ENCODE measurements around the gene CTBP1. TPM values are rescaled to one million over a fixed set of nuclear protein-coding genes. Genes with fewer than 3 reads are reported as not detected.

CTBP1 gene
- total RNA-seq, 1 donor from 2014 or later = 143 TPM

GRCh38 chr4:1231637-1232360 is 17.1 kb downstream of the CTBP1 start:
- DNase-seq (ENCODE audit: low spot score) (no peak), ATAC-seq (no peak)
- intact Hi-C loops (cut with DNase I) = no loop called here

DNA sequence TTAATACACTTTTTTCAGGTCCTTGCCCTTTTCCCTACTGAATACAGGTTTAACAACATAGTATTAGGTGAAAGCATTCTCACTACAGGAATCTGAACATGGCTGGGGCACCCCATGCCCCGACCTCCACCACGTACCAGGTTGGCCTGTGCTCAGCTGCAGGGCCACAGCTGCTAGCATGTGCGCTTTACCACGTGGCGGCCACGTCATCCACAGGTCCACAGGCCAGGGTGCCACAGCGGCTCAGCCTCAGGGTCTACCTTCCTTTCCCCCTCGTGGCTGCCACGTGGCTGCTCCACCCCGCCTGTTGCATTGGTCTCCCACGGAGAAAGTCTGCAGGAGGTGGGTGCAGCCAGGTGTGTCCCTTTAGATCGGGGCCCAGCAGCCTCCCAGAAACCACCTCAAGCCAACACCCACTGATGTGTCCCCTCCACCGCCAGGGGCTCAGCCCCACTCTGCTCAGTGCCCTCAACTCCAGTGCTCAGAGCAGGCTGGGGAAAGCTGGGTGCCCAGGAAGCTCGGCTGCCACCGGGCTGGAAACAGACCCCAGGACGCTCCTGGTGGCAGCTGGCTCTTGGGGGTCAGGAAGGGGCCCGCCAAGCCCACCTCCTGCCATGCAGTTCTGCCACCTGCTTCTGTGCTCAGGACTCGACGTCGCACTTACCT is 17.8 kb downstream of the CTBP1 start:
- no peak for DNase-seq (ENCODE audit: low spot score)
- intact Hi-C loops (cut with DNase I) = no loop called here
- no peak for ATAC-seq

DNA sequence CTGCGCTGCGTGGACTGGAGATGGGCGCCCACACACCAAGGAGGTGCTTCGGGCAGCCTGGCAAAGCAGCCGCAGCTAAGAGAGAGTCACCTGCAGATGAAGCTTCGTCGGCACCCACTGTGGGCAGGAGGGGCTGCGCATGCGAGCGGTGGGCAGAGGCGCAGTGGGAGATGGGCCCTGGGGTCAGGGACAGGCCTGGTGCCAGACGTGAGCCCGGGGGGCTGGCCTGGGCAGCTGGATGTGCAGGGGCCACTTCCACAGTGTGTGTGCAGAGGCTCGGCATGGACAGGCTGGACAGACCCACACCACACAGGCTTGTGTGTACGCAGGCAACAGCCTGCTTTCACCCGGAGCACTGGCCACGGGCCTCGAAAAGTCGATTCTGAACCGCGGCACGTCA is 18.6 kb downstream of the CTBP1 start:
- no peak for ATAC-seq
- no peak for DNase-seq (ENCODE audit: low spot score)
- intact Hi-C loops (cut with DNase I) = no loop called here

DNA sequence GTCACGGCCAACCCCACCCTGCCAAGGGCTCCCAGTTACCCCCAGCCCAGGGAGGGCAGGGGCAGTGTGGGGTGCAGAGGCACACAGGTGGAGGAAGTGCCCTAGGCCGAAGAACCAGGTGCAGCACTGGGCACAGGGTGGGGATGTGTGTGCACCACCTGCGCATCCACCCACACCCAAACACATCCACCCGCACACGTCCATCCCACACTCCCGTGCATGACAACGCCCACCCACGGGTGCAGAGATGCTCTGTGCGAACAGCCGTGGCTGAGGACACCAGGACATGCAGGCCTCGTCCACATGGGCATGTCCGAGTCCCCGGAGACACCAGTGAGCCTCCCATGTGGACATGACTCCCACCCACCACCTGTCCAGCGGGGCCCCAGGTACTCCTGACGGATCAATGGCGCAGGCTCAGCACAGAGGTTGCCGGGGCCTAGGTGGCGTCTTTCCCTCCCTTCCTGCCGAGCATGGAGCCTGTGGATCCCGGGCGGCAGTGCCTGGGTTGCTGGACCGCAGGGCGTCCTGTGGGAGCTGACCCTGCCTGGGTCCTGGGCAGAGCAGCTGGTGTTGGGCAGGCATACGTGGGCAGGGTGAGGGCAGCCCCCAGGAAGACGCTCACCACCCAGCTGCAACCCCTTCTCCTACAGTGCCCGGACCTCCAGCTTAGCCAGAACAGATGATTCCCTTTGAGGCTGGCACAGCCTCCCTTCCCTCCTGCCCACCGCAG is 19.6 kb downstream of the CTBP1 start:
- ATAC-seq = no peak
- intact Hi-C loops (cut with DNase I) = loop anchor here (10.0 kb wide), 1 partner anchor 54 kb away; the partner anchor contains the start of gene SPON2
- no peak for DNase-seq (ENCODE audit: low spot score)

DNA sequence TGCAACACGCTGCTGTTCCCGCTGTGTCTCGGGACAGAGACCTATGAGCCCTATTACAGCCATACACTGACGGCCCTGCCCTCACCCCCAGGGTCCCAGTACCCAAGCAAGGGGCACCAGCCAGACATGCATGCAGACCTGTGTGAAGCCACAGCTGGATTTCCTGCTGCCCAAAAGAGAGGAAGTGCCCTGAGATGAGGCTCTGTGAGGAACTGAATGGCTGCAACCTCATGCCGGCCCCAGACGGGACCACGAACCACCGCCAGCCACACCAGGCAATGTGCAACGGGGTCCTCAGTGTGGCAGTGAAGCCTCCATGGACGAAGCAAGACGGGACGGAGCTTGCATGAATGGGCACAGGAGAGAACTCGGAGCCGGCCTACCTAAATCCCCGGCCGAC is 21.1 kb downstream of the CTBP1 start:
- ATAC-seq (no peak), DNase-seq (ENCODE audit: low spot score) (no peak)
- intact Hi-C loops (cut with DNase I) = loop anchor here (10.0 kb wide), 1 partner anchor 53 kb away; the partner anchor contains the start of gene SPON2

GRCh38 chr4:1226598-1226997 is 22.3 kb downstream of the CTBP1 start:
- DNase-seq (ENCODE audit: low spot score) (no peak), ATAC-seq (no peak)
- intact Hi-C loops (cut with DNase I) = loop anchor here (10.0 kb wide), 1 partner anchor 52 kb away; the partner anchor contains the start of gene SPON2

GRCh38 chr4:1226144-1226481 is 22.8 kb downstream of the CTBP1 start:
- DNase-seq (ENCODE audit: low spot score) = no peak
- intact Hi-C loops (cut with DNase I) = loop anchor here (10.0 kb wide), 1 partner anchor 51 kb away; the partner anchor contains the start of gene SPON2
- peak; percentile 41 for ATAC-seq

DNA sequence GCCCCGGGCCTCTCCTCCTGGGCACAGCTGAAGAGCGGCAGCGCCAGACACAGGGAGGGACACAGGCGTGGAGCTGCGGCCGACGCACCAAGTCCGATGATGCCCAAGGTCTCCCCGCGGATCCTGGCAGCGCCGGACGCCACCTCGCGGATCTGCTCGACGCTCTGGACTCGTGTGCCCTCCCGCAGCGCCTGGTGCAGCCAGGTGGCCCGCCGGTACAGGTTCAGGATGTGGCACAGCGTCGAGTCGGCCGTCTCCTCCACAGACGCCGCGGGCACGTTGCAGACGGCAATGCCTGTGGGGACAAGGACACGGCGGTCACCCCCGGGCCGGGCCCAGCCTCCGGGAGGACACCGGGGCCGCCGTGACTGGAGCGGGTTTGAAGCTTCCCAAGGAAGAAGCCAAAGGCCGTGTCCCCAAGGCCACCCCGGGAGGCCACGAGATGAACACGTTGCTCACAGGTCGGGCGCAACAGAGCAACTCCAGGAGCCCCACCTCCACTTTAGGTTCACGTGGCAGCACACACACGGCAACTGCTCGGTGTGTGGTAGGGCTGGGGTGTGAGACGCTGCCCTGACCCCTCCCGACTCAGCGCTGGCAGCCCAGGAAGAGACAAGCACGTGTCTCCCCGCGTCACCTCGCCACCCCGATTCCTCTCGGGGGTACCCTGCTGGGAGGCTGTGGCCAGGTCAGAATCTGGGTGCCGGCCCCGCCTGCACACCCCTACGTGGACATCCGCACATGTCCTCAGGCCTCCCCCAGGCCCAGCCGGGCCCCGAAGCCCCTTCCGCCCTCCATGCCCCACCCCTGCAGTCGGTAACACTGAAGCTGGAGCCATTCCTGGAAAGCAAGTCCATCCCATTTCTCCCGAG is 23.4 kb downstream of the CTBP1 start:
- ATAC-seq (peak; percentile 32), DNase-seq (ENCODE audit: low spot score) (no peak)
- intact Hi-C loops (cut with DNase I) = loop anchor here (10.0 kb wide), 1 partner anchor 51 kb away; the partner anchor contains the start of gene SPON2

- intact Hi-C loops (cut with DNase I) = loop anchor here (10.0 kb wide), 1 partner anchor 49 kb away; the partner anchor contains the start of gene SPON2
- no peak for DNase-seq (ENCODE audit: low spot score)
- ATAC-seq = no peak
Measured at GRCh38 chr4:1223841-1224809, 24.8 kb downstream of the CTBP1 start.

DNA sequence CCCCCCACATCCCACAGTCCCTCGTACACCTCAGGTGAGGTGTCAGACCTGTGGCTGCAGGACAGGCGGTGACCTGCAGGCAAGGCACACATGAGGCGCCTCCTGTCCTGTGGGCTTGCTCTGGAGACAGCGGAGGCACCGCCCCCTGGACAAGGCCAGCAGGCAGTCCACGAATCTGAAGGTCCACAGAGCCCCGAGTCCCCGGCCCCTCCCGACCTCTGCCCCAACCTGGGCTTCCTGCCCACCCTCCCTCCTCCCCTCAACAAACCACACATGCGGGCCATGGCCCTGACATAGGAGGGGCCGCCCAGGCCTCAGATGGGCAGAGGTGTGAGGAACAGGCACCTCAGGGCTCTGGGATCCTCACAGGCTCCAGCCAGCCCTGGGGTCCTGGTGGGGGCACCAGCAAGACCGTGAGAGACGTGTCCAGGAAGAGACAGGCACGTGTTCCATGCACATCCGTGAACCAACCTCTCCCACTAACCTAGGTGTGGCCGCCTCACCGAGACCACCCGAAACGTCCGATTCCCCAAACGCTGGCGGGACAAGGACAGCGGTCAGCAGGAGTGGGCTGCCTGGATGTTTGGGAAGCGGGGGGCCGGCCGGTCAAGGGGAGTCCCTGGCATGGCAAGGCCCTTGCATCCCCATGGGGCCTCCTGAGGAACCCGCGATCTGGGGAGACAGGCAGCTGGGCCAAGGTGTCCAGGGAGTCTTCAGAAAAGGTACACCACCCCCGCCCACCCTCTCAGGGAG is 25.8 kb downstream of the CTBP1 start:
- no peak for ATAC-seq
- intact Hi-C loops (cut with DNase I) = loop anchor here (10.0 kb wide), 1 partner anchor 48 kb away; the partner anchor contains the start of gene SPON2

DNA sequence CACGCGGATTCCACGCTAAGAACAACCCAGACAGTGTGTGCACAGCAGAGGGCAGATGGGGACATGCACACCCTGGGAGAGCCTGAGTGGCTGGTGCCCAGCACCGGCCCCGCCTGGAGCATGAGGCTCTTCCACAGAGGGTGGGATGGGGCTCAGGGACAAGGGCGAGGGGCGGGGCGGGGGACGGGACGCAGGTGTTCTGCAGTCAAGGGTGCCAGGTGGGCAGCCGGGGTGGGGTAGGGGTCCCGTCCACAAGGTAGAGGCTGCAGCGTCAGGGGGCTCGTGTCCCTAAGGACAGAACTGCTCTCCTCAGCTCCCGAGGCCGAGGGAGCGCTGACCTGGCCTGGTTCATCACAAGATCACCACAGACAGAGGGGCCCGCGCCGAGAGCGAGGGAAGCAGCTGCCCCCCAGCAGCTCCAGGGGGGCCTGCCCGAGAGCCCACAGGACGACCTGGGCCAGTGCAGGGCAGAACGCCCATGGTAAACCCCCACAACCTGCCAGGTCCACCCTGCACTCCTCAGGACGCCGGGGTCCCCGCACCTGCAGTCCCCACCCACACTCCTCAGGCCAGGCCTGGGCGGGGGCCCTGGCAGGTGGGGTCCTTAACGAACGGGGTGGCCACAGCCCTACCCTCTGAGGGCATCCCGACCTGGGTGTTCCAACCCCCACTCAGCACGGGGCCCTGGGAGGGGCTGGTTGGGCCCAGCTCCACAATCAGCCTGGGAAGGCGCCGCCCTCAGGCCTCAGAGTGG is 26.7 kb downstream of the CTBP1 start:
- DNase-seq (ENCODE audit: low spot score) (no peak), ATAC-seq (no peak)
- intact Hi-C loops (cut with DNase I) = loop anchor here (10.0 kb wide), 1 partner anchor 47 kb away; the partner anchor contains the start of gene SPON2

More for the DNA sequence above, 25.8 kb downstream of the CTBP1 start:
- no peak for DNase-seq (ENCODE audit: low spot score)

GRCh38 chr4:1221155-1221870 is 27.6 kb downstream of the CTBP1 start:
- DNase-seq (ENCODE audit: low spot score) (no peak), ATAC-seq (no peak)
- intact Hi-C loops (cut with DNase I) = loop anchor here (10.0 kb wide), 1 partner anchor 47 kb away; the partner anchor contains the start of gene SPON2

DNA sequence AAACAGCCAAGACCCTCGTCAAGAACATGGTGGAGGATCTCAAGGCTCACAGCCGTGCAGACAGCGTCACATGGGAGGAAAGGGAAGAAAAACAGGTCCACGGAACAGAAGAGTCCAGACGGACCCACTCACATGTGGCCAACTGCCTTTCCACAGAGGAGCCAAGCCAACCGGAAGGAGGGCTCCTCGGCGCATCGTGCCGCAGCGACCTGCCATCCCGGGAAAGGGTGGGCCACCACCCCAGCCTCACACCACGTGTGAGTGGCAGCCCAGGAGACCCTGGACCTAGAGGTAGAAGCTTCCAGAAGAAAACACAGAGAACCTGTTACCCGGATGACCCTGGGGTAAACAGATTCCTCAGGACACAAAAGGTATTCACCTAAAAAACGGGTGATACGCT is 28.4 kb downstream of the CTBP1 start:
- intact Hi-C loops (cut with DNase I) = loop anchor here (10.0 kb wide), 1 partner anchor 46 kb away; the partner anchor contains the start of gene SPON2
- DNase-seq (ENCODE audit: low spot score) (no peak), ATAC-seq (no peak)

DNA sequence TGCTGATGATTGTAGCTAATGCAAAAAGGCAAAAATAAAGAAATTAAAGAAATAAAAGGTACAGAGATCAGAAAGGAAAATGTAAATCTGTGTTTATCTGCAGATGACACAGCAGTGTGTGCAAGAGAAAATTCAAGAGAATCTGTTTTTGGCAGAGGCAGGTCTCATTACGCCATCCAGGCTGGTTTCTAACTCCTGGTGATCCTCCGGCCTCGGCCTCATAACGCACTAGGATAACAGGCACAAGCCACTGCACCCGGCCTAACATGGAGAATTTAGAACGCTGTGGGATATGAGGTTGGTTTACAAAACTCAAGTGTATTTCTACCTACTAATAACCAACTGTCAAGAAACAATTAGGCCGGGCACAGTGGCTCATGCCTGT is 29.4 kb downstream of the CTBP1 start:
- no peak for ATAC-seq
- intact Hi-C loops (cut with DNase I) = no loop called here
- DNase-seq (ENCODE audit: low spot score) = no peak
